A673 (cell line): ENCODE measurements around the gene KCNG1. TPM values are rescaled to one million over a fixed set of nuclear protein-coding genes. Genes with fewer than 3 reads are reported as not detected.

Experiments
- BruUV-seq: library from RNA; stranded (reverse); fragments of 400-500 nt; replicated peaks from 2 replicates; lab custom pipeline; 2021; lab: Mats Ljungman, UMichigan
- CTCF ChIA-PET: fragments of 300-600 bp; sonication (Branson Sonifier 250); formaldehyde crosslinking; loops from one replicate; lab custom pipeline; 2022; ENCODE audit warnings: antibody characterized with exemption; lab: Charles Lee
- POLR2A ChIA-PET: fragments of 300-600 bp; sonication (Branson Sonifier 250); formaldehyde crosslinking; loops from one replicate; lab custom pipeline; 2022; ENCODE audit warnings: antibody characterized with exemption; ENCODE audit not compliant: low non-redundant PET; lab: Charles Lee
- DNase-seq: peaks from one replicate; pipeline ENCODE4 v3.0.0-alpha.2; 2015; ENCODE audit warnings: low spot score
- H3K27ac ChIP-seq: fragments of 200-600 bp; sonication (generic); 2 replicates; pipeline ENCODE4 v1.5.1; 2016; ENCODE audit warnings: mixed run types, low read depth, mild to moderate bottlenecking, mixed read lengths, antibody characterized with exemption, low read length; ENCODE audit not compliant: poor library complexity, severe bottlenecking
- H3K27me3 ChIP-seq: fragments of 200-600 bp; sonication (generic); replicated peaks from 2 replicates; pipeline ENCODE4 v1.6.1; 2017; ENCODE audit warnings: mixed run types, low read depth, mild to moderate bottlenecking, mixed read lengths, antibody characterized with exemption, low read length; ENCODE audit not compliant: insufficient read depth, poor library complexity
- H3K36me3 ChIP-seq: fragments of 200-600 bp; sonication (generic); 2 replicates; pipeline ENCODE4 v1.6.1; 2016; ENCODE audit warnings: mixed run types, mild to moderate bottlenecking, mixed read lengths, antibody characterized with exemption, low read length; ENCODE audit not compliant: insufficient read depth, poor library complexity, severe bottlenecking
- H3K4me1 ChIP-seq: fragments of 200-600 bp; sonication (generic); 2 replicates; pipeline ENCODE4 v1.6.1; 2017; ENCODE audit warnings: mixed run types, mild to moderate bottlenecking, mixed read lengths, antibody characterized with exemption, low read length; ENCODE audit not compliant: insufficient read depth, poor library complexity, severe bottlenecking
- H3K4me3 ChIP-seq: fragments of 200-600 bp; sonication (generic); 2 replicates; pipeline ENCODE4 v1.5.1; 2016; ENCODE audit warnings: low read depth, mixed run types, mild to moderate bottlenecking, mixed read lengths, low read length; ENCODE audit not compliant: poor library complexity, severe bottlenecking
- H3K9me3 ChIP-seq: fragments of 200-600 bp; sonication (generic); 2 replicates; pipeline ENCODE4 v1.6.1; 2016; ENCODE audit warnings: mixed run types, low read depth, mild to moderate bottlenecking, mixed read lengths, antibody characterized with exemption, low read length; ENCODE audit not compliant: poor library complexity, severe bottlenecking
- CTCF ChIP-seq: fragments of 300-800, 200-600 bp; sonication (generic); conservative IDR thresholded peaks from 2 replicates; pipeline ENCODE4 v1.5.1; 2017; ENCODE audit warnings: low read depth, mild to moderate bottlenecking, antibody characterized with exemption, low read length, moderate library complexity, mixed read lengths
- EZH2 ChIP-seq: fragments of 200-600 bp; sonication (generic); IDR thresholded peaks from 2 replicates; pipeline ENCODE4 v1.6.1; 2017; ENCODE audit warnings: borderline replicate concordance, low read depth, mild to moderate bottlenecking, mixed read lengths, antibody characterized with exemption, low read length; ENCODE audit not compliant: poor library complexity, severe bottlenecking
- intact Hi-C: fragments of 100-400 bp; cut with micrococcal nuclease; formaldehyde crosslinking; loops from one replicate; pipeline ENCODE4 v1.10.0; 2022; ENCODE audit not compliant: unreplicated experiment
- total RNA-seq: library from RNA; stranded (reverse); gene quantifications from 2 replicates; pipeline ENCODE4 v1.2.3, GENCODE V29; 2021

KCNG1 gene
- total RNA-seq, 1 experiment from 2014 or later = 19.6 TPM

- CTCF ChIA-PET = no interaction called here
- Histone ChIP-seq H3K27ac (no peak overlapping the region), H3K4me1 (no peaks in the 10 kb centered on the region), H3K27me3 (no peaks in the 10 kb centered on the region), H3K4me3 (no peak overlapping the region), H3K36me3 (no peaks in the 10 kb centered on the region), H3K9me3 (no peaks in the 10 kb centered on the region)
- no peak for DNase-seq
- no TSS peak for BruUV-seq
- TF ChIP-seq CTCF (no peak), EZH2 (no peak)
- POLR2A ChIA-PET = no interaction called here
- intact Hi-C loops = no loop called here
Measured at GRCh38 chr20:50968289-50968688, 54.6 kb downstream of the KCNG1 start.

GRCh38 chr20:50967586-50967985 is 55.3 kb downstream of the KCNG1 start:
- H3K27ac ChIP-seq = no peak overlapping the region
- POLR2A ChIA-PET = no interaction called here
- BruUV-seq = no TSS peak
- no peak for TF ChIP-seq CTCF
- no peak for TF ChIP-seq EZH2
- no peaks in the 10 kb centered on the region for H3K36me3 ChIP-seq
- intact Hi-C loops = no loop called here
- H3K4me1 ChIP-seq = no peaks in the 10 kb centered on the region
- no peaks in the 10 kb centered on the region for H3K9me3 ChIP-seq
- no peak for DNase-seq
- no peaks in the 10 kb centered on the region for H3K27me3 ChIP-seq
- CTCF ChIA-PET = no interaction called here
- no peak overlapping the region for H3K4me3 ChIP-seq

- intact Hi-C loops = no loop called here
- DNase-seq = no peak
- Histone ChIP-seq H3K4me1 (peaks cover 24% of the 10 kb centered on the region), H3K9me3 (no peaks in the 10 kb centered on the region), H3K27ac (no peak overlapping the region), H3K27me3 (no peaks in the 10 kb centered on the region), H3K36me3 (peaks cover 10% of the 10 kb centered on the region), H3K4me3 (peak overlapping the region; percentile 95)
- TF ChIP-seq EZH2 = no peak
- TF ChIP-seq CTCF = no peak
- CTCF ChIA-PET = interaction anchor here (0.6 kb wide), 1 partner anchor 14 kb away, joined by 3 read pairs; no protein-coding TSS in a partner anchor
- POLR2A ChIA-PET = no interaction called here
- BruUV-seq = no TSS peak
Measured at GRCh38 chr20:50959543-50960126, 63.3 kb downstream of the KCNG1 start.
